Glomerular visceral epithelial cell (primary cell): ENCODE results near the gene C1orf56.
"Not testable (repeated sequence)": the region's sequence is repeated elsewhere in the genome, so short reads cannot be mapped to it uniquely, and the experiment has no call there.

ENCODE experiments used
- DNase-seq: peaks from one replicate; pipeline ENCODE4 v3.0.0-alpha.2; 2016; ENCODE audit errors: extremely low spot score

The C1orf56 gene

DNA sequence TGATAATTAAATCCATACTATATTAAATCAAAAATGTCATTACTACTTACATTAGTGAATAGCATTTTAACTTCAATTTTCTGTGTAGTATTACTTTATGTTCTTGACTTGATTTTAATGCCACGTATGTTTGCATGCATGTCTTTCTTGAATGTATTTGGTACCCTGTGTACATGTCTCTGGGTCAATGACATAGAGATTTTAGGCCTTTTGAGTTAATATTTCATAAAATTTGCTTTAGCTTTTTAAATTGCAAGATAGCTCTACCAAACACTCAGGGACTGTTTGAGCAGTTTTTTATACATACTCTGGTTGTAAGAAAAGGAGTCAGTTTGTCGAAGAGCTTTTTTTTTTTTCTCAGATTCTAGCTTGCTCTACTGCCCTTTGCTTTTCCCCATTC lies 14.2 kb downstream of the C1orf56 start:
- DNase-seq: no peak

GRCh38 chr1:151062741-151063371 lies 15.3 kb downstream of the C1orf56 start:
- peak; percentile 70 for DNase-seq

GRCh38 chr1:151065089-151065645 lies 17.6 kb downstream of the C1orf56 start:
- DNase-seq: no peak

- no peak for DNase-seq
Observed at GRCh38 chr1:151067185-151067584, 19.6 kb downstream of the C1orf56 start.

DNA sequence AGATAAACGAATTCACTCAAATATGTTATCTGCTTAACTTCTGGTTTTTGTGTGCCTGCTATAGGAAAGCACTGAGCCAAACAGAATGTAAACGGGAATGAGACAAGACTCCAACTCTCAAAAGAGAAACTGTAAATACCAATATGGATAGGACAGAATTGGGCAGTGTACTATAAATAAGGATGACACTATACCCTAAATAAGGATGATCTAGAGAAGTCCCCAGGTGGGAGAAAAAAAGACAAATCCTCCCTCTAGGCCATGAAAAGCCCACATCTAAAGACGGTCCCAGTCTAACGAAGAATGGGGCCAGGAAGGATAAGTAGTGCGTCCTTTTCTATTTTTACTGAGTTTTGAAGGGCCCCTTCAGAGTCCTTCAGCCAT lies 21.5 kb downstream of the C1orf56 start:
- DNase-seq: no peak

GRCh38 chr1:151070474-151071276 lies 23.1 kb downstream of the C1orf56 start, which contains the start of gene GABPB2:
Gene GABPB2 (plus strand): TSS chr1:151070761. CDS start chr1:151088190, 17,429 bp downstream.
- DNase-seq: peak; percentile 92

- DNase-seq: no peak
Observed at GRCh38 chr1:151072224-151072623, 24.7 kb downstream of the C1orf56 start.

GRCh38 chr1:151085953-151086559 lies 38.5 kb downstream of the C1orf56 start:
- no peak for DNase-seq

DNA sequence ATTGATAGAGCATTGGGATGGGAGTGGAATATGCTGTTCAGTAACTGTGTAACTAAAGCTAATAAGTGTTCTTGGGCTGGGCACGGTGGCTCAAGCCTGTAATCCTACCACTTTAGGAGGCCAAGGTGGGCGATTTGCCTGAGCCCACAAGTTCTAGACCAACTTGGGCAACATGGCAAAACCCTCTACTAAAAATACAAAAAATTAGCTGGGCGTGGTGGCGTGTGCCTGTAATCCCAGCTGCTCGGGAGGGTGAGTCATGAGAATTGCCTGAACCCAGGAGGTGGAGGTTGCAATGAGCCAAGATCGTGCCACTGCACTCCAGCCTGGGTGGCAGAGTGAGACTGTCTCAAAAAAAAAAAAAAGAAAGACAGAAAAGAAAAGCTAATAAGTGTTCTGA lies 49.9 kb downstream of the C1orf56 start:
- DNase-seq: not testable (repeated sequence)

- DNase-seq: no peak
Observed at GRCh38 chr1:151098126-151098525, 50.6 kb downstream of the C1orf56 start.
